ENCODE data around the gene SLC39A11.

DNA sequence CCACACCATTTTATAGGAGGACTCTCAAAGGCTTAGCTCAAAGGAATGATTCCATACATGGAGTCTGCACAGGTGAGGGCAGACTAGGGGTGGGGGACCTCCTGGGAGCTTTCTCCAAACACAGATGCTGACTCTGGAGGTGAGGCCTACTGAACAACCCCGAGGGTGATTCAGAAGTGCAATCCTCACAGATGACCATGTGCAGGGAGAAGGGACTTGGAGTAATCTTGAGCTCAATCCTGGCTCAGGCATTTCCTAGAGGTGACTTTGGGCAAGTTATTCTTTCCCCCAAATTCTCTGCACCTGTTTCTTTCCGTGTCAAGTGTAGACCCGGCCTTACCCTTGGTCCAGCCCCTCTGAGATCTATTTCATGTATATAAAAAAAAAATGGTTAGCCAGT is 401.5 kb downstream of the SLC39A11 start:
- TF ChIP-seq CTCF (IDR thresholded peaks at IDR 0.05) (no peak), POLR2A (IDR thresholded peaks at IDR 0.05) (no peak)

Data from esophagus squamous epithelium (tissue), 4 donors.